CD4-positive, alpha-beta T cell treated with Interleukin-4 for 1 hour (primary cell): ENCODE results near the gene ZFX.
"Not testable (repeated sequence)": the region's sequence is repeated elsewhere in the genome, so short reads cannot be mapped to it uniquely, and the experiment has no call there.

Experiments used
- DNase-seq, 2 donors: peaks; one replicate each; pipeline ENCODE4 v3.0.0-alpha.2; 2020 to 2022

Gene ZFX

GRCh38 chrX:24149351-24150050 is at the start of gene ZFX:
TSS of gene ZFX (plus strand) at chrX:24149729. CDS start at chrX:24172743, 23,014 bp downstream.
- DNase-seq, result peak; percentile 75 to 83

GRCh38 chrX:24100713-24101112 is 48.8 kb upstream of the ZFX start:
- no peak for DNase-seq

GRCh38 chrX:24110069-24110468 is 39.5 kb upstream of the ZFX start:
- DNase-seq, result no peak

GRCh38 chrX:24113181-24113580 is 36.3 kb upstream of the ZFX start:
- DNase-seq, result no peak

GRCh38 chrX:24117258-24117657 is 32.3 kb upstream of the ZFX start:
- DNase-seq, result no peak

GRCh38 chrX:24124244-24124799 is 25.2 kb upstream of the ZFX start:
- DNase-seq, result no peak

- no peak for DNase-seq
Observed at GRCh38 chrX:24125028-24125612, 24.4 kb upstream of the ZFX start.

GRCh38 chrX:24131476-24131875 is 18.1 kb upstream of the ZFX start:
- DNase-seq, result no peak

- DNase-seq, result no peak
Observed at GRCh38 chrX:24133312-24133711, 16.2 kb upstream of the ZFX start.

- not testable (repeated sequence) for DNase-seq
Observed at GRCh38 chrX:24135768-24136167, 13.8 kb upstream of the ZFX start.

- DNase-seq, result no peak
Observed at GRCh38 chrX:24137192-24137591, 12.3 kb upstream of the ZFX start.

GRCh38 chrX:24143982-24144381 is 5.5 kb upstream of the ZFX start:
- DNase-seq, result not testable (repeated sequence)

- DNase-seq, result no peak
Observed at GRCh38 chrX:24144528-24144927, 5.0 kb upstream of the ZFX start.

- no peak for DNase-seq
Observed at GRCh38 chrX:24145303-24146186, 4.0 kb upstream of the ZFX start.

- DNase-seq, result no peak
Observed at GRCh38 chrX:24146283-24146949, 3.1 kb upstream of the ZFX start.

GRCh38 chrX:24147165-24147564 is 2.4 kb upstream of the ZFX start:
- no peak for DNase-seq

GRCh38 chrX:24148121-24148520 is 1.4 kb upstream of the ZFX start:
- DNase-seq, result peak in 1 of 2 donors; percentile 28

GRCh38 chrX:24148535-24149350 is 786 bp upstream of the ZFX start:
- DNase-seq, result peak; percentile 43 to 47

GRCh38 chrX:24150051-24150790 is 692 bp downstream of the ZFX start:
- DNase-seq, result peak; percentile 91 to 95

- DNase-seq, result no peak
Observed at GRCh38 chrX:24150898-24151297, 1.4 kb downstream of the ZFX start.

- DNase-seq, result no peak
Observed at GRCh38 chrX:24151513-24151912, 2.0 kb downstream of the ZFX start.
